K562 (cell line): ENCODE results near the gene DPM1. TPM values are rescaled to one million over a fixed set of nuclear protein-coding genes. Genes with fewer than 3 reads are reported as not detected.
A peak's percentile ranks its signal among the peaks of the same experiment; 100 is the strongest.

Experiments used
- ARID1B ChIP-seq: fragments of 450-650 bp; IDR thresholded peaks from 2 replicates; pipeline ENCODE4 v1.6.1; 2016; ENCODE audit warnings: antibody characterized with exemption, mild to moderate bottlenecking, inconsistent platforms
- CSDE1 ChIP-seq, 2 experiments: fragments of 450-650 bp; IDR thresholded peaks; 2 replicates each; pipeline ENCODE4 v1.6.1; 2016; ENCODE audit warnings: mild to moderate bottlenecking in 1 of 2
- KLF16 ChIP-seq: IDR thresholded peaks from 2 replicates; pipeline ENCODE4 v1.6.1; 2016; ENCODE audit warnings: antibody characterized with exemption
- NR2C1 ChIP-seq, 2 experiments: fragments of 450-650 bp; IDR thresholded peaks; 2 replicates each; pipeline ENCODE4 v1.6.1; 2017; ENCODE audit warnings: mild to moderate bottlenecking in 2 of 2, antibody characterized with exemption in 1 of 2, inconsistent platforms in 1 of 2, missing compliant biosample characterization in 1 of 2, missing genetic modification characterization in 1 of 2
- RBM22 ChIP-seq: fragments of 200-400 bp; formaldehyde crosslinking; IDR thresholded peaks from 2 replicates; pipeline ENCODE4 v1.6.1; 2018; ENCODE audit warnings: low read length, low read depth; ENCODE audit not compliant: poor library complexity, severe bottlenecking
- RBM39 ChIP-seq: fragments of 200-400 bp; formaldehyde crosslinking; optimal IDR thresholded peaks from 2 replicates; pipeline ENCODE3; 2018; ENCODE audit warnings: low read depth, low read length
- SP2 ChIP-seq: IDR thresholded peaks from 2 replicates; pipeline ENCODE4 v1.6.1; 2011; ENCODE audit warnings: mild to moderate bottlenecking, low read depth, low read length, moderate library complexity; ENCODE audit not compliant: poor library complexity, severe bottlenecking; ENCODE audit errors: extremely low read depth
- ZEB2 ChIP-seq: fragments of 450-650 bp; IDR thresholded peaks from 2 replicates; pipeline ENCODE4 v1.6.1; 2016
- polyA plus RNA-seq, 8 experiments: library from polyadenylated mRNA; depleted of rRNA in 4 of 8; stranded (reverse) in 5 of 8; unstranded in 3 of 8; fragments of >200 nt; fragmentation: Nextera tagmentation in 2 of 8; fragmentation: Illumina TruSeq in 1 of 8; extraction: Ambion mirVana in 2 of 8; extraction: Trizol in 1 of 8; gene quantifications; 2 replicates each; pipeline versions ENCODE4 v1.2.1 to v1.2.3, GENCODE V29; 2011 to 2014; ENCODE audit warnings: inconsistent platforms in 1 of 8, missing spikeins in 1 of 8
- total RNA-seq, 7 experiments: library from RNA; depleted of rRNA in 6 of 7; stranded (reverse); fragments of >200 nt in 6 of 7; fragmentation: Illumina TruSeq in 2 of 7; extraction: Trizol in 2 of 7; gene quantifications; 2 replicates each; pipeline versions ENCODE4 v1.2.1 to v1.2.3, GENCODE V29; 2011 to 2021; ENCODE audit warnings: low replicate concordance in 1 of 7
- TF ChIP-seq, protein P1 (sequence below): fragments of 200-800 bp; sonication (Bioruptor generic); IDR thresholded peaks from 2 replicates; pipeline ENCODE4 v1.6.1; 2016; ENCODE audit warnings: missing genetic modification characterization, missing compliant biosample characterization
- TF ChIP-seq, protein P2 (sequence below), 2 experiments: fragments of 450-650 bp; formaldehyde crosslinking in 1 of 2; IDR thresholded peaks; 2 replicates each; pipeline versions ENCODE4 v1.4.0 to v1.6.1; 2014 to 2020; ENCODE audit warnings: mild to moderate bottlenecking in 2 of 2, borderline replicate concordance in 1 of 2, low read depth in 1 of 2

DPM1 gene
- total and polyA plus RNA-seq, 9 of the 15 experiments (the other 6 are each of a cell fraction or from before 2014, with no cell fraction given), result 75.2 to 190 (median 153) TPM

DNA sequence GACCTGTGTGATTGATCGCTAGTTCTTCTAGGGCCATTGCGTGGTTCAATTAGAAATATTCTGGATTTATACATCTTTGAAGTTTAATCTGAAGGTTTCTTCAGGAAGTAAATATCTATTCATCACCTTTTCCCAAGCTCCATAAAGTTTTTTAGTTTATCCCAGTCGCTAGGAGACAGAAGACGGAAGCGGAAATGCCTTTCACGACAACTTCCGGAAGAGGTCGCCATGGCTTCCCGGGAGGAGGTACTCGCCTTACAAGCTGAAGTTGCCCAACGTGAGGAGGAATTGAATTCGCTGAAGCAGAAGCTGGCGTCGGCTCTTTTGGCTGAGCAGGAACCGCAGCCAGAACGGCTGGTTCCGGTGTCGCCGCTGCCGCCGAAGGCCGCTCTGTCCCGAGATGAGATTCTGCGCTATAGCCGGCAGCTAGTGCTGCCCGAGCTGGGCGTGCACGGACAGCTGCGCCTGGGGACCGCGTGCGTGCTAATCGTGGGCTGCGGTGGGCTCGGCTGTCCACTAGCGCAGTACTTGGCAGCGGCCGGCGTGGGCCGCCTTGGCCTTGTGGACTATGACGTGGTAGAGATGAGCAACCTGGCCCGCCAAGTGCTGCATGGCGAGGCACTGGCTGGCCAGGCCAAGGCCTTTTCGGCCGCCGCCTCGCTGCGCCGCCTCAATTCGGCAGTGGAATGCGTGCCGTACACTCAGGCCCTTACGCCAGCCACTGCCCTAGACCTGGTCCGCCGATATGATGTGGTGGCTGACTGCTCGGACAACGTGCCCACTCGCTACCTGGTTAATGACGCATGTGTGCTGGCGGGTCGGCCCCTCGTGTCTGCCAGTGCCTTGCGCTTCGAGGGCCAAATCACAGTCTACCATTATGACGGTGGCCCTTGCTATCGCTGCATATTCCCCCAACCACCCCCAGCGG is 547 bp upstream of the DPM1 start, which contains the start of gene MOCS3 (continued):
- TF ChIP-seq, protein P1, sequence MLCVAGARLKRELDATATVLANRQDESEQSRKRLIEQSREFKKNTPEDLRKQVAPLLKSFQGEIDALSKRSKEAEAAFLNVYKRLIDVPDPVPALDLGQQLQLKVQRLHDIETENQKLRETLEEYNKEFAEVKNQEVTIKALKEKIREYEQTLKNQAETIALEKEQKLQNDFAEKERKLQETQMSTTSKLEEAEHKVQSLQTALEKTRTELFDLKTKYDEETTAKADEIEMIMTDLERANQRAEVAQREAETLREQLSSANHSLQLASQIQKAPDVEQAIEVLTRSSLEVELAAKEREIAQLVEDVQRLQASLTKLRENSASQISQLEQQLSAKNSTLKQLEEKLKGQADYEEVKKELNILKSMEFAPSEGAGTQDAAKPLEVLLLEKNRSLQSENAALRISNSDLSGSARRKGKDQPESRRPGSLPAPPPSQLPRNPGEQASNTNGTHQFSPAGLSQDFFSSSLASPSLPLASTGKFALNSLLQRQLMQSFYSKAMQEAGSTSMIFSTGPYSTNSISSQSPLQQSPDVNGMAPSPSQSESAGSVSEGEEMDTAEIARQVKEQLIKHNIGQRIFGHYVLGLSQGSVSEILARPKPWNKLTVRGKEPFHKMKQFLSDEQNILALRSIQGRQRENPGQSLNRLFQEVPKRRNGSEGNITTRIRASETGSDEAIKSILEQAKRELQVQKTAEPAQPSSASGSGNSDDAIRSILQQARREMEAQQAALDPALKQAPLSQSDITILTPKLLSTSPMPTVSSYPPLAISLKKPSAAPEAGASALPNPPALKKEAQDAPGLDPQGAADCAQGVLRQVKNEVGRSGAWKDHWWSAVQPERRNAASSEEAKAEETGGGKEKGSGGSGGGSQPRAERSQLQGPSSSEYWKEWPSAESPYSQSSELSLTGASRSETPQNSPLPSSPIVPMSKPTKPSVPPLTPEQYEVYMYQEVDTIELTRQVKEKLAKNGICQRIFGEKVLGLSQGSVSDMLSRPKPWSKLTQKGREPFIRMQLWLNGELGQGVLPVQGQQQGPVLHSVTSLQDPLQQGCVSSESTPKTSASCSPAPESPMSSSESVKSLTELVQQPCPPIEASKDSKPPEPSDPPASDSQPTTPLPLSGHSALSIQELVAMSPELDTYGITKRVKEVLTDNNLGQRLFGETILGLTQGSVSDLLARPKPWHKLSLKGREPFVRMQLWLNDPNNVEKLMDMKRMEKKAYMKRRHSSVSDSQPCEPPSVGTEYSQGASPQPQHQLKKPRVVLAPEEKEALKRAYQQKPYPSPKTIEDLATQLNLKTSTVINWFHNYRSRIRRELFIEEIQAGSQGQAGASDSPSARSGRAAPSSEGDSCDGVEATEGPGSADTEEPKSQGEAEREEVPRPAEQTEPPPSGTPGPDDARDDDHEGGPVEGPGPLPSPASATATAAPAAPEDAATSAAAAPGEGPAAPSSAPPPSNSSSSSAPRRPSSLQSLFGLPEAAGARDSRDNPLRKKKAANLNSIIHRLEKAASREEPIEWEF (CRISPR knock-in tag), result no peak
- TF ChIP-seq SP2, result no peak
- TF ChIP-seq CSDE1 (IDR thresholded peaks at IDR 0.05), result peak in 1 of 2 experiments; percentile 96; a peak in 2 of 4 replicates
- peak; percentile 91 for TF ChIP-seq NR2C1 (IDR thresholded peaks at IDR 0.05)
- peak; percentile 91 for TF ChIP-seq NR2C1 (tag; IDR thresholded peaks at IDR 0.05)
- TF ChIP-seq RBM22, result no peak
- TF ChIP-seq ZEB2, result 0 out of 2 replicates have a peak, but pooled peaks have one; percentile 9
- TF ChIP-seq, protein P2, sequence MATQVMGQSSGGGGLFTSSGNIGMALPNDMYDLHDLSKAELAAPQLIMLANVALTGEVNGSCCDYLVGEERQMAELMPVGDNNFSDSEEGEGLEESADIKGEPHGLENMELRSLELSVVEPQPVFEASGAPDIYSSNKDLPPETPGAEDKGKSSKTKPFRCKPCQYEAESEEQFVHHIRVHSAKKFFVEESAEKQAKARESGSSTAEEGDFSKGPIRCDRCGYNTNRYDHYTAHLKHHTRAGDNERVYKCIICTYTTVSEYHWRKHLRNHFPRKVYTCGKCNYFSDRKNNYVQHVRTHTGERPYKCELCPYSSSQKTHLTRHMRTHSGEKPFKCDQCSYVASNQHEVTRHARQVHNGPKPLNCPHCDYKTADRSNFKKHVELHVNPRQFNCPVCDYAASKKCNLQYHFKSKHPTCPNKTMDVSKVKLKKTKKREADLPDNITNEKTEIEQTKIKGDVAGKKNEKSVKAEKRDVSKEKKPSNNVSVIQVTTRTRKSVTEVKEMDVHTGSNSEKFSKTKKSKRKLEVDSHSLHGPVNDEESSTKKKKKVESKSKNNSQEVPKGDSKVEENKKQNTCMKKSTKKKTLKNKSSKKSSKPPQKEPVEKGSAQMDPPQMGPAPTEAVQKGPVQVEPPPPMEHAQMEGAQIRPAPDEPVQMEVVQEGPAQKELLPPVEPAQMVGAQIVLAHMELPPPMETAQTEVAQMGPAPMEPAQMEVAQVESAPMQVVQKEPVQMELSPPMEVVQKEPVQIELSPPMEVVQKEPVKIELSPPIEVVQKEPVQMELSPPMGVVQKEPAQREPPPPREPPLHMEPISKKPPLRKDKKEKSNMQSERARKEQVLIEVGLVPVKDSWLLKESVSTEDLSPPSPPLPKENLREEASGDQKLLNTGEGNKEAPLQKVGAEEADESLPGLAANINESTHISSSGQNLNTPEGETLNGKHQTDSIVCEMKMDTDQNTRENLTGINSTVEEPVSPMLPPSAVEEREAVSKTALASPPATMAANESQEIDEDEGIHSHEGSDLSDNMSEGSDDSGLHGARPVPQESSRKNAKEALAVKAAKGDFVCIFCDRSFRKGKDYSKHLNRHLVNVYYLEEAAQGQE (IDR thresholded peaks at IDR 0.05; ENCODE audit: borderline replicate concordance), result no peak
- TF ChIP-seq, protein P2 (CRISPR knock-in tag; IDR thresholded peaks at IDR 0.05; ENCODE audit: low read depth), result no peak
- no peak for TF ChIP-seq KLF16
- no peak for TF ChIP-seq ARID1B
- TF ChIP-seq RBM39, result no peak
